Endometrial microvascular endothelial cells (primary cell): ENCODE data around the gene PRICKLE3. TPM values are rescaled to one million over a fixed set of nuclear protein-coding genes. Genes with fewer than 3 reads are reported as not detected.

ENCODE experiments used
- in situ Hi-C: cut with HindIII; loops from 2 replicates; pipeline ENCODE4 v1.10.0; 2017; ENCODE audit warnings: low sequenced_read_pairs, low pct_unique_long_range_greater_than_20kb; ENCODE audit errors: inconsistent ontology term
- total RNA-seq: library from RNA; depleted of rRNA; stranded (reverse); fragments of >200 nt; gene quantifications from one replicate; pipeline ENCODE4 v1.2.3, GENCODE V29; 2015; ENCODE audit errors: inconsistent ontology term

Gene PRICKLE3
- total RNA-seq, 1 donor from 2014 or later, result 23.4 TPM

DNA sequence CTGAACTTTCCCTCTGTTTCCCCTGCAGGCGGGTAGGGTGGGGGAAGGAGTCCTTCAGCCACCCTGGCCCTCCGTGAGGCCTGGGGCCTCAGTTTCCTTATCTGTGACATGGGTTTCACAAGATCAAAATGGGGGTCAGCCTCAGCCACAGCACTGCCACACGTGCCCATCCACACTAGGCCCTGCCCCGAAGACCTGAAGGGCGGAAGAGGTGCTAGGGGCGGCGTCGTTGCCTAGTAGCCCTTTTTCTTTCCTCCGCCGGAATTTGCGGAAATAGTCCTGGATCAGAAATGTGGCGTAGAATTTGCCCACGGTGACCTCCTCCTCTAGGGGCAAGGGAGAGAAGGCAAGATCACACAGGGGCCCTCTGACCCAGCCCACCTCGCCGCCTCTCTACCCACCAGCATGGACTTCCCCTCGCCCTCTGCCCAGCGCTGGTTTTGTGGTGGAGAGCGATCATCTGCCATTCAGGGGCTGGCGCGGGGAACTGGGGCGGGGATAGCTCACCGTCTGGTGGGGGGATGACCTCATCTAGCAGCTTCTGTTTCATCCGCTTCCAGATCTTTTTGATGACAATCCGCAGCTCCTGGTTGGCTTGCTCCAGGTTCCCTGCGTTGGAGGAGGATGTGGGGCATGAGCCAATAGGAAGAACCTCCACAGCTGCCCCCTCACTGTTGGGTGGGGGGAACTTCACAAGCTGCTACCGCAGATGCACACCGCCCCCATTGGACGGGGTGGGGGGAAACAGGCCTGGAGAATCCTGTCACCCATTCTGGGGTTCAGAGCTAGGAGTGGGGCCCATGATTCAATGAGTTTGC lies 23.5 kb upstream of the PRICKLE3 start:
- in situ Hi-C loops, result no loop called here

GRCh38 chrX:49208399-49208798 lies 22.2 kb upstream of the PRICKLE3 start:
- in situ Hi-C loops, result no loop called here

- in situ Hi-C loops, result no loop called here
These were observed 20.4 kb upstream of the PRICKLE3 start for GRCh38 chrX:49206543-49206942.

- in situ Hi-C loops, result no loop called here
These were observed 19.3 kb upstream of the PRICKLE3 start for GRCh38 chrX:49205443-49205842.

GRCh38 chrX:49204709-49205108 lies 18.5 kb upstream of the PRICKLE3 start:
- in situ Hi-C loops, result no loop called here

DNA sequence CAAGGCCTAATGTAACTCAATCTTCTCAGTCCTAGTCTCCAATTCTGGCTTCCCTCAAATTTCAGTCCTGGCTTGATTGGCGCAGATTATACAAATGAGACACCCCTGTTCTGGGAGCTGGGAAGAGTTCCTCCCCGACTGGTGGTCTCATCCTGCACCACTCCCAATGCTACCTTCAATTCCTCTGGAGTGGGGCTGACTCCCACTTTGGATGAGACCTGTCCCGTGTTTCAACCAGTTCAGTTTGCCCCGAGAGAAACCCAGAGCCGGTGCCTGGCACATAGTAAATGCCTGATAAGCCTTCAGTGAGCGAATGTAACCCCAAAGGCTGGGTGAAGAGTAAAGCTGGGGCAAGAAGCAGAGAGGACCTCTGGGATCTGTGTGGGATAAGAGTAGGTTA lies 17.8 kb upstream of the PRICKLE3 start:
- in situ Hi-C loops, result no loop called here

- in situ Hi-C loops, result no loop called here
These were observed 17.4 kb upstream of the PRICKLE3 start for GRCh38 chrX:49203536-49203935.

- in situ Hi-C loops, result no loop called here
These were observed 15.8 kb upstream of the PRICKLE3 start for GRCh38 chrX:49202022-49202421.

- in situ Hi-C loops, result no loop called here
These were observed 14.0 kb upstream of the PRICKLE3 start, which contains the start of gene SYP for GRCh38 chrX:49199906-49200771. Gene SYP (minus strand): TSS chrX:49200193. CDS start chrX:49200186, 7 bp downstream.

- in situ Hi-C loops, result no loop called here
These were observed 13.1 kb upstream of the PRICKLE3 start for GRCh38 chrX:49199315-49199595.

DNA sequence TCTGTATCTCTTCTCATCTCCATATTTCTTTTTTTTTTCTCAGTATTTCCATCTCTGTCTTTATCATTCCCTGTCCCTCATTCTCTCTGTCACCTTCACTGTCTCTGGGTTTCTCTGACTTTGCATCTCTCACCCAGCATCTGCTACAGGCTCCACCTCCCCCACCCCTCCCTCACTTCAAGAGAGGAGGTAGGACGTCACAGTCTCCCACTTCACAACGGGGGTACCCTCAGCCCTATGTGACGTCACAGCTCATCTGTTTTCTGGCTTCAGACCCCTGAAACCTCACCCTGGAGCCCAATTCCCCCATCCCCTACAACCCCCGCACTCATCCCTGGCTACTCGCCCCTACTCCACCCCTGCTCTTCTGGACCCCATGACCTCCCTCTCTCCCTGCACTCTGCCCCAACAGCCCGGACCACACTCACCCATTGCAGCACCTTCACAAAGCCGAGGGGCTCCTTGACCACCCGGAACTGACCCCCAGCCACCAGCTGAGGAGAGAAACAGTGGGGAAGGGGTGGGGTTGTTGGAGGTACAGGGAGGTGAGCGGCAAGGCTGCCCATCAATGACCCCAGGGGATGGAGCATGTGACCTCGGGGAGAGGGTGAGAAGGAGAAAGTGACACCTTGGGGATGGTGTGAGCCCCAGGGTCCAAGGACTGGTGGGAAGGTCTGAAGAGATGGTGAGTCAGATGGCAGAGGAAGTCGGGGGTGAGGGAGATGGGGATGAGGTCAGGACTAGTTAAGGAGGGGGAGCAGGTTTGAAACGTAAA lies 12.6 kb upstream of the PRICKLE3 start:
- in situ Hi-C loops, result no loop called here

GRCh38 chrX:49197543-49198087 lies 11.4 kb upstream of the PRICKLE3 start:
- in situ Hi-C loops, result no loop called here

DNA sequence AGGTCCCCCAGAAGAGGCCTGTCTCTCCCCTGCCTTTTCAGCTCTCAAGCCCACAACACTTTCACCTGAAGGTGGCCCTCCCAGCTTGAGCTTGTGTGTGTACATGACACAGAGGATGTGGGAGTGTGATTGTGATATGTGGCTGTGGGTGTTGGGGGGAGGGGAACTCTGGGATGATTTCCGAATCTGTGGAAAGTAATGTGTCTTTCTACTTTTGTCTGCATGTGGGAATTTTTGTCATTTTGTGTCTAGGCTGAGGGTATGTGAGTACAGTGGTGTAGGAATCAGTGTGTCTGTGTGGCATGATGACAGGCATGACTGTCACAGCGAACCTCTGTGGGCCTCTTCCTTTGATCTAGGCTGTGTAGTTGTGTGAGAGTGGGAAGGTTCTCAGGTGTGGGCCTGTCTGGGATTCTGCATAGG lies 7.4 kb upstream of the PRICKLE3 start:
- in situ Hi-C loops, result no loop called here

DNA sequence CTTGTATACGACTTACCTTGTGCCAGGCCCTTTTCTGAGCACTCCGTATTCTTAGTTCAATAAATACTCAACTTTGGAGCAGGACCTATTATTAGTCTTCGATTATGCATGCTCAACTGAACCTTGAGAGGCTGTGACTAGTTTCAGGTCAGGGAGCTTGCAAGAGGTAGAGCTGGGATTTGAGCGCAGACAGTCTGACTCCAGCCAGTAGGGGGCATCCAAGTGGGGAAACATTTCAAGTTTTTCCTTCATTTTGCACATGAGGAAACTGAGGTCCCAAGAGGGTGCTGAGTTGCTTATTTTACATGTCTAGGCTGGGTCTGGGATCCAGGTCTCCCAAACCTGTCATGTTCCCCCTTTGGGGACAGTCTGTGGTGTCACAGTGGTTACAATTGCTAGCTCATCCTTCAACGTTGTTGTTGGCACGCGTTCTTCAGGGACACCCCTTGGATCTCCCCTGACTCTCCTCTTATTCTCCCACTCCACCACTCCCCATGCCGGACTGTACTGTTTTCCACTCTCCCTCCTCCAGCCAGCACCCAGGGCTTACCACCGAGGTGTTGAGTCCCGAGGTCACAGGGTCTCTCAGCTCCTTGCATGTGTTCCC lies 6.7 kb upstream of the PRICKLE3 start:
- in situ Hi-C loops, result no loop called here

GRCh38 chrX:49191574-49192011 lies 5.4 kb upstream of the PRICKLE3 start:
- in situ Hi-C loops, result no loop called here

GRCh38 chrX:49190821-49191573 lies 4.8 kb upstream of the PRICKLE3 start:
- in situ Hi-C loops, result no loop called here

DNA sequence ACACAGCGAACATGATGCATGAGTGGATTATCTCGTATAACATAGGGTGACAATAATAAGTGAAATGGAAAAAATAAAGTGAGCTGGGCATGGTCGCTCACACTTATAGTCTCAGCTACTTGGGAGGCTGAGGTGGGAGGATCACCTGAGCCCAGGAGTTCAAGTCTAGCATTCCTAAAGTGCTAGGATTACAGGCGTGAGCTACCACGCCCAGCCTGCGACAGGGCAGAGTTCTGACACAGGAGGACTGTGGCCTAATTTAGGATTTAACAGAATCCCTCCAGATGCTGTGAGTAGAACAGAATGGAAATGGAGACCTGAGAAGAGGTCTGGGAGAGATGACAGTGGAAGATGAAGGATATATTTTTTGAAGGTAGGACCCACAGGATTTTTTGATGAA lies 3.4 kb upstream of the PRICKLE3 start:
- in situ Hi-C loops, result no loop called here

DNA sequence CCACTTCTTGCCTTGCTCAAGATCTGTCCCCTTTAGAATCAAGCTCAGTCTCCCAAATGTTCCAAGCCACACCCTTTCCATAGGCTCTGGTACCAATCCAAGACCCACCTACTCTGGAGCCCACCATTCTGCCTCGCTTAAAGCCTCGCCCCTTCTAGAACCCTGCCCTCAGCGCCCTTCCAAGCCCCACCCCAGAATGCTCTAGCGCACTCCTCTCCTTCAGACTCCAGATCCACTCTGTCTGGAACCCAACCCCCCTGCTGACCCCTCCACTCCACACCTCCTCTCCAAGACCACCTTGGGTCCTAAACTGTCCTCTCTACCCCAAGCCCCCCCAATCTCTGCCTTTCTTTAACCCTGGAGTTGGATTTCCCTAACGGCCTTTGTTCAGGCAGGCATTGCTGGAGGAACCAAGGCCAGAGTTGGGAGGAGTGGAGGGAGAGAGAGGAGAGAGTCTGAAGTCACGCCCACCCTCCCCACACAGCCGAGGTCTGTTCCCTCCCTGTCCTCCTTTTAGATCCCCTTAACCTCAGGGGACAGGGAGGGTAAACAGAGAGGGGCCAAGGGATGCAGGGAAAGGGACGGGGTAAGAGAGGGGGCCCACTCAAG lies 2.4 kb upstream of the PRICKLE3 start:
- in situ Hi-C loops, result no loop called here
